ENCODE measurements around the gene LRRC4B.

Gene LRRC4B

GRCh38 chr19:50505856-50506611 is 62.2 kb downstream of the LRRC4B start:
- Mint-ChIP-seq H3K4me1 (peaks cover 14 to 30% of the 10 kb centered on the region in 2 donors), H3K27ac (no peak overlapping the region), H3K36me3 (peaks cover 19 to 32% of the 10 kb centered on the region in 2 donors), H3K9me3 (no peaks in the 10 kb centered on the region), H3K27me3 (no peaks in the 10 kb centered on the region), H3K4me3 (no peak overlapping the region)
- ATAC-seq (replicated peaks) (no peak), DNase-seq (no peak)

- Mint-ChIP-seq H3K27ac (no peak overlapping the region), H3K36me3 (peaks cover 6 to 13% of the 10 kb centered on the region in 2 donors), H3K9me3 (no peaks in the 10 kb centered on the region), H3K27me3 (no peaks in the 10 kb centered on the region), H3K4me1 (peaks cover 0 to under 1% of the 10 kb centered on the region in 2 donors), H3K4me3 (no peak overlapping the region)
- DNase-seq (no peak), ATAC-seq (replicated peaks) (no peak)
These were observed 66.4 kb downstream of the LRRC4B start for GRCh38 chr19:50501568-50502475.

GRCh38 chr19:50501186-50501567 is 67.1 kb downstream of the LRRC4B start:
- Mint-ChIP-seq H3K36me3 (peaks cover 6 to 12% of the 10 kb centered on the region in 2 donors), H3K4me1 (no peaks in the 10 kb centered on the region), H3K27me3 (no peaks in the 10 kb centered on the region), H3K9me3 (no peaks in the 10 kb centered on the region), H3K4me3 (no peak overlapping the region), H3K27ac (no peak overlapping the region)
- ATAC-seq (replicated peaks) (peak; percentile 10 to 24), DNase-seq (no peak)

GRCh38 chr19:50500753-50501151 is 67.5 kb downstream of the LRRC4B start:
- H3K27ac Mint-ChIP-seq = no peak overlapping the region
- peak; percentile 31 to 37 for ATAC-seq (replicated peaks)
- no peak overlapping the region for H3K4me3 Mint-ChIP-seq
- peaks cover 6 to 12% of the 10 kb centered on the region in 2 donors for H3K36me3 Mint-ChIP-seq
- no peaks in the 10 kb centered on the region for H3K4me1 Mint-ChIP-seq
- no peaks in the 10 kb centered on the region for H3K9me3 Mint-ChIP-seq
- no peak for DNase-seq
- H3K27me3 Mint-ChIP-seq = no peaks in the 10 kb centered on the region

- Mint-ChIP-seq H3K4me1 (no peaks in the 10 kb centered on the region), H3K27ac (no peak overlapping the region), H3K4me3 (no peak overlapping the region), H3K9me3 (no peaks in the 10 kb centered on the region), H3K27me3 (no peaks in the 10 kb centered on the region), H3K36me3 (peaks cover 3 to 11% of the 10 kb centered on the region in 2 donors)
- ATAC-seq (replicated peaks) = peak; percentile 58 to 72
- DNase-seq = no peak
These were observed 68.0 kb downstream of the LRRC4B start for GRCh38 chr19:50500060-50500752.

- no peak for DNase-seq
- Mint-ChIP-seq H3K9me3 (no peaks in the 10 kb centered on the region), H3K4me1 (no peaks in the 10 kb centered on the region), H3K4me3 (no peak overlapping the region), H3K36me3 (peaks cover 7 to 20% of the 10 kb centered on the region in 2 donors), H3K27me3 (no peaks in the 10 kb centered on the region), H3K27ac (no peak overlapping the region)
- ATAC-seq (replicated peaks) = no peak
These were observed 69.8 kb downstream of the LRRC4B start for GRCh38 chr19:50498219-50499056.

GRCh38 chr19:50497022-50497405 is 71.2 kb downstream of the LRRC4B start:
- no peak for ATAC-seq (replicated peaks)
- no peak for DNase-seq
- Mint-ChIP-seq H3K27me3 (peaks cover 0 to 5% of the 10 kb centered on the region in 2 donors), H3K9me3 (no peaks in the 10 kb centered on the region), H3K4me3 (no peak overlapping the region), H3K27ac (no peak overlapping the region), H3K4me1 (peaks cover 4 to 5% of the 10 kb centered on the region in 2 donors), H3K36me3 (peaks cover 9 to 23% of the 10 kb centered on the region in 2 donors)

- peaks cover 6 to 11% of the 10 kb centered on the region in 2 donors for H3K27me3 Mint-ChIP-seq
- no peak overlapping the region for H3K4me3 Mint-ChIP-seq
- DNase-seq (no peak), ATAC-seq (replicated peaks) (no peak)
- peaks cover 11 to 12% of the 10 kb centered on the region in 2 donors for H3K4me1 Mint-ChIP-seq
- no peak overlapping the region for H3K27ac Mint-ChIP-seq
- peaks cover 9 to 19% of the 10 kb centered on the region in 2 donors for H3K36me3 Mint-ChIP-seq
- H3K9me3 Mint-ChIP-seq = no peaks in the 10 kb centered on the region
These were observed 71.8 kb downstream of the LRRC4B start for GRCh38 chr19:50496189-50497021.

- Mint-ChIP-seq H3K36me3 (peaks cover 15 to 26% of the 10 kb centered on the region in 2 donors), H3K4me1 (peaks cover 21 to 22% of the 10 kb centered on the region in 2 donors), H3K27me3 (peaks cover 8 to 14% of the 10 kb centered on the region in 2 donors), H3K9me3 (no peaks in the 10 kb centered on the region), H3K4me3 (no peak overlapping the region), H3K27ac (no peak overlapping the region)
- no peak for ATAC-seq (replicated peaks)
- DNase-seq = no peak
These were observed 73.2 kb downstream of the LRRC4B start for GRCh38 chr19:50495020-50495531.

GRCh38 chr19:50494186-50495019 is 73.8 kb downstream of the LRRC4B start:
- Mint-ChIP-seq H3K27ac (no peak overlapping the region), H3K27me3 (peaks cover 8 to 14% of the 10 kb centered on the region in 2 donors), H3K36me3 (peaks cover 19 to 31% of the 10 kb centered on the region in 2 donors), H3K4me3 (no peak overlapping the region), H3K9me3 (no peaks in the 10 kb centered on the region), H3K4me1 (peaks cover 22 to 23% of the 10 kb centered on the region in 2 donors)
- no peak for DNase-seq
- ATAC-seq (replicated peaks) = no peak

GRCh38 chr19:50493171-50493570 is 75.1 kb downstream of the LRRC4B start:
- ATAC-seq (replicated peaks) (no peak), DNase-seq (no peak)
- Mint-ChIP-seq H3K4me3 (no peak overlapping the region), H3K27me3 (peaks cover 8 to 14% of the 10 kb centered on the region in 2 donors), H3K27ac (no peak overlapping the region), H3K36me3 (peaks cover 25 to 42% of the 10 kb centered on the region in 2 donors), H3K4me1 (peaks cover 27 to 30% of the 10 kb centered on the region in 2 donors), H3K9me3 (no peaks in the 10 kb centered on the region)

Data from stimulated activated naive B cell treated with anti-CD40 and anti-IgM and Interleukin-4, amounts not matched to agents 10 μg/mL and 1 μg/mL and 100 μg/mL, for 72 hours (primary cell).